KMS-11 (cell line): ENCODE results near the gene GRID1.

Source experiments
- H2AFZ ChIP-seq: fragments of 200-600 bp; sonication (generic); 2 replicates; pipeline ENCODE4 v1.6.1; 2016; ENCODE audit warnings: antibody characterized with exemption, mixed run types, low read depth
- H3K27ac ChIP-seq: fragments of 200-600 bp; sonication (generic); 2 replicates; pipeline ENCODE4 v1.6.1; 2016; ENCODE audit warnings: mild to moderate bottlenecking, mixed run types
- H3K27me3 ChIP-seq: fragments of 200-600 bp; sonication (generic); 2 replicates; pipeline ENCODE4 v1.6.1; 2017; ENCODE audit warnings: mild to moderate bottlenecking, low read depth, mixed run types, moderate library complexity; ENCODE audit not compliant: insufficient read depth
- H3K36me3 ChIP-seq: fragments of 200-600 bp; sonication (generic); 2 replicates; pipeline ENCODE4 v1.6.1; 2017; ENCODE audit warnings: mild to moderate bottlenecking, mixed run types; ENCODE audit not compliant: insufficient read depth
- H3K4me1 ChIP-seq: fragments of 200-600 bp; sonication (generic); 2 replicates; pipeline ENCODE4 v1.6.1; 2016; ENCODE audit warnings: mild to moderate bottlenecking, low read depth, mixed run types; ENCODE audit not compliant: poor library complexity, severe bottlenecking
- H3K4me2 ChIP-seq: fragments of 200-600 bp; sonication (generic); 2 replicates; pipeline ENCODE4 v1.7.0; 2016; ENCODE audit warnings: mild to moderate bottlenecking, mixed run types
- H3K4me3 ChIP-seq: fragments of 200-600 bp; sonication (generic); IDR thresholded peaks from 2 replicates; pipeline ENCODE4 v1.6.1; 2017; ENCODE audit warnings: low read depth, low read length, mixed read lengths; ENCODE audit not compliant: insufficient read depth
- H3K79me2 ChIP-seq: fragments of 200-600 bp; sonication (generic); 2 replicates; pipeline ENCODE4 v1.6.1; 2016; ENCODE audit warnings: low read depth, mixed run types; ENCODE audit not compliant: insufficient read depth
- H3K9ac ChIP-seq: fragments of 200-600 bp; sonication (generic); 2 replicates; pipeline ENCODE4 v1.6.1; 2016; ENCODE audit warnings: mild to moderate bottlenecking, mixed run types
- H4K20me1 ChIP-seq: fragments of 200-600 bp; sonication (generic); 2 replicates; pipeline ENCODE4 v1.6.1; 2016; ENCODE audit warnings: mild to moderate bottlenecking, mixed run types; ENCODE audit not compliant: insufficient read depth
- CTCF ChIP-seq: fragments of 200-600 bp; sonication (generic); conservative IDR thresholded peaks from 2 replicates; pipeline ENCODE4 v1.6.1; 2017; ENCODE audit warnings: low read depth, mild to moderate bottlenecking, antibody characterized with exemption, low read length, moderate library complexity, mixed read lengths

GRID1 gene

GRCh38 chr10:85610381-85611092 lies 756.1 kb downstream of the GRID1 start:
- no peak overlapping the region for H3K4me2 ChIP-seq
- no peak overlapping the region for H2AFZ ChIP-seq
- no peaks in the 10 kb centered on the region for H3K36me3 ChIP-seq
- H3K9ac ChIP-seq = no peak overlapping the region
- H4K20me1 ChIP-seq = no peaks in the 10 kb centered on the region
- H3K4me3 ChIP-seq = no peak overlapping the region
- no peak for TF ChIP-seq CTCF
- no peaks in the 10 kb centered on the region for H3K79me2 ChIP-seq
- H3K4me1 ChIP-seq = peaks cover 41% of the 10 kb centered on the region
- no peak overlapping the region for H3K27ac ChIP-seq
- no peaks in the 10 kb centered on the region for H3K27me3 ChIP-seq

- peaks cover 35% of the 10 kb centered on the region for H3K4me1 ChIP-seq
- TF ChIP-seq CTCF = no peak
Observed at GRCh38 chr10:85609509-85609908, 757.1 kb downstream of the GRID1 start.

GRCh38 chr10:85608706-85609105 lies 757.9 kb downstream of the GRID1 start:
- Histone ChIP-seq H3K4me3 (no peak overlapping the region), H2AFZ (no peak overlapping the region), H3K27me3 (no peaks in the 10 kb centered on the region), H3K4me1 (peaks cover 27% of the 10 kb centered on the region), H3K4me2 (no peak overlapping the region), H3K79me2 (no peaks in the 10 kb centered on the region), H4K20me1 (no peaks in the 10 kb centered on the region), H3K36me3 (no peaks in the 10 kb centered on the region), H3K27ac (no peak overlapping the region), H3K9ac (no peak overlapping the region)
- TF ChIP-seq CTCF = no peak

More at GRCh38 chr10:85609509-85609908, 757.1 kb downstream of the GRID1 start:
- Histone ChIP-seq H3K4me3 (no peak overlapping the region), H3K27me3 (no peaks in the 10 kb centered on the region), H3K4me2 (no peak overlapping the region), H3K9ac (no peak overlapping the region), H3K36me3 (no peaks in the 10 kb centered on the region), H2AFZ (no peak overlapping the region), H3K27ac (no peak overlapping the region), H3K79me2 (no peaks in the 10 kb centered on the region), H4K20me1 (no peaks in the 10 kb centered on the region)

- Histone ChIP-seq H3K27me3 (no peaks in the 10 kb centered on the region), H3K36me3 (no peaks in the 10 kb centered on the region), H3K4me2 (no peak overlapping the region), H3K9ac (no peak overlapping the region), H4K20me1 (no peaks in the 10 kb centered on the region), H3K79me2 (no peaks in the 10 kb centered on the region), H2AFZ (no peak overlapping the region), H3K4me1 (peaks cover 13% of the 10 kb centered on the region), H3K4me3 (no peak overlapping the region), H3K27ac (no peak overlapping the region)
- no peak for TF ChIP-seq CTCF
Observed at GRCh38 chr10:85607043-85607695, 759.4 kb downstream of the GRID1 start.
